Endodermal cell (in vitro differentiated cells): ENCODE measurements around the gene IL1RAPL2. TPM values are rescaled to one million over a fixed set of nuclear protein-coding genes. Genes with fewer than 3 reads are reported as not detected.

Experiments
- DNase-seq: peaks from one replicate; pipeline ENCODE4 v3.0.0-alpha.2; 2017
- H3K27ac ChIP-seq: 2 replicates; pipeline ENCODE4 v1.5.1; 2013; ENCODE audit warnings: mild to moderate bottlenecking, low read depth, low read length, moderate library complexity
- H3K27me3 ChIP-seq: 2 replicates; pipeline ENCODE4 v1.6.1; 2013; ENCODE audit warnings: mild to moderate bottlenecking, low read length, moderate library complexity; ENCODE audit not compliant: insufficient read depth, control insufficient read depth, poor library complexity, severe bottlenecking
- H3K36me3 ChIP-seq: 2 replicates; pipeline ENCODE4 v1.7.0; 2013; ENCODE audit warnings: mild to moderate bottlenecking, low read length, moderate library complexity; ENCODE audit not compliant: control insufficient read depth, insufficient read depth
- H3K4me1 ChIP-seq: one replicate; pipeline ENCODE4 v1.7.0; 2013; ENCODE audit warnings: low read length; ENCODE audit not compliant: control insufficient read depth, insufficient read depth
- H3K4me3 ChIP-seq: 2 replicates; pipeline ENCODE4 v1.5.1; 2013; ENCODE audit warnings: mild to moderate bottlenecking, low read length, moderate library complexity
- H3K9ac ChIP-seq: 2 replicates; pipeline ENCODE4 v1.6.1; 2013; ENCODE audit warnings: mild to moderate bottlenecking, low read length, moderate library complexity; ENCODE audit not compliant: poor library complexity, severe bottlenecking; ENCODE audit errors: extremely low read depth
- H3K9me3 ChIP-seq: 2 replicates; pipeline ENCODE4 v1.6.1; 2013; ENCODE audit warnings: mild to moderate bottlenecking, low read length, moderate library complexity; ENCODE audit not compliant: control insufficient read depth
- H3K27ac Mint-ChIP-seq: 2 replicates; pipeline ENCODE4 v1.8.0; 2020; ENCODE audit warnings: mixed read lengths
- H3K27me3 Mint-ChIP-seq: 2 replicates; pipeline ENCODE4 v1.8.0; 2021; ENCODE audit warnings: mild to moderate bottlenecking, mixed read lengths; ENCODE audit not compliant: insufficient read depth
- H3K36me3 Mint-ChIP-seq: 2 replicates; pipeline ENCODE4 v1.8.0; 2020; ENCODE audit warnings: low read depth, mixed read lengths
- H3K4me1 Mint-ChIP-seq: 2 replicates; pipeline ENCODE4 v1.8.0; 2020; ENCODE audit warnings: mixed read lengths
- H3K4me3 Mint-ChIP-seq: 2 replicates; pipeline ENCODE4 v1.8.0; 2020; ENCODE audit warnings: mild to moderate bottlenecking, moderate library complexity, mixed read lengths
- H3K9me3 Mint-ChIP-seq: 2 replicates; pipeline ENCODE4 v1.8.0; 2020; ENCODE audit warnings: mild to moderate bottlenecking, mixed read lengths
- CTCF ChIP-seq: fragments of 200-600 bp; sonication (generic); conservative IDR thresholded peaks from 2 replicates; pipeline ENCODE4 v1.5.0; 2021; ENCODE audit warnings: antibody characterized with exemption, mild to moderate bottlenecking
- WGBS, 2 experiments: methylation state at CpG; one replicate each; pipeline versions ENCODE4 v1.1.5 to v1.1.7; 2013; ENCODE audit warnings: missing lambda C conversion rate in 2 of 2, mixed read lengths in 1 of 2; ENCODE audit not compliant: insufficient coverage in 1 of 2, insufficient read length in 1 of 2; 5-methylcytosine and 5-hydroxymethylcytosine counted together
- total RNA-seq, 2 donors: library from RNA; stranded (reverse); fragmentation: NEBNext Ultra II Directional in 1 of 2; extraction: Animal tissue kit (Norgen Biotek cat#: 25700) in 1 of 2; gene quantifications; 2 replicates in 1 of 2; 3 replicates in 1 of 2; pipeline ENCODE4 v1.2.1, GENCODE V29; 2021

IL1RAPL2 gene
- total RNA-seq, 2 donors from 2014 or later: 0.13 TPM; not detected in 1

GRCh38 chrX:105211066-105211575, 645.1 kb downstream of the IL1RAPL2 start:
- peaks cover 2% of the 10 kb centered on the region for H3K27me3 Mint-ChIP-seq
- no peaks in the 10 kb centered on the region for H3K36me3 Mint-ChIP-seq
- no peaks in the 10 kb centered on the region for H3K9me3 ChIP-seq
- no peaks in the 10 kb centered on the region for H3K27me3 ChIP-seq
- no peak overlapping the region for H3K27ac ChIP-seq
- no peak overlapping the region for H3K27ac Mint-ChIP-seq
- H3K4me3 ChIP-seq: no peak overlapping the region
- H3K4me1 Mint-ChIP-seq: no peaks in the 10 kb centered on the region
- no peak overlapping the region for H3K4me3 Mint-ChIP-seq
- H3K9ac ChIP-seq: no peak overlapping the region
- WGBS, 2 experiments: 92% methylated on average over 3 of the region's 3 CpGs; no CpG with 5 or more reads in 1 of the 2 experiments
- no peak for TF ChIP-seq CTCF
- no peak for DNase-seq
- H3K9me3 Mint-ChIP-seq: peaks cover 44% of the 10 kb centered on the region
- H3K4me1 ChIP-seq: no peaks in the 10 kb centered on the region
- H3K36me3 ChIP-seq: no peaks in the 10 kb centered on the region

GRCh38 chrX:105219454-105220401, 653.7 kb downstream of the IL1RAPL2 start:
- Histone ChIP-seq H3K27me3 (no peaks in the 10 kb centered on the region), H3K4me1 (no peaks in the 10 kb centered on the region), H3K4me3 (no peak overlapping the region), H3K36me3 (no peaks in the 10 kb centered on the region), H3K27ac (no peak overlapping the region), H3K9me3 (no peaks in the 10 kb centered on the region), H3K9ac (no peak overlapping the region)
- 95% methylated on average over 25 of the region's 26 CpGs; no CpG with 5 or more reads in 1 of the 2 experiments for WGBS, 2 experiments
- Mint-ChIP-seq H3K4me1 (no peaks in the 10 kb centered on the region), H3K36me3 (no peaks in the 10 kb centered on the region), H3K27ac (no peak overlapping the region), H3K9me3 (peaks cover 71% of the 10 kb centered on the region), H3K27me3 (peaks cover 2% of the 10 kb centered on the region), H3K4me3 (no peak overlapping the region)
- DNase-seq: no peak
- no peak for TF ChIP-seq CTCF

- H3K9ac ChIP-seq: no peak within 1 kb of the TSS
- no peaks in the 10 kb centered on the region for H3K27me3 ChIP-seq
- H3K9me3 Mint-ChIP-seq: peaks cover 65% of the 10 kb centered on the region
- H3K36me3 ChIP-seq: no peaks in the 10 kb centered on the region
- H3K9me3 ChIP-seq: no peaks in the 10 kb centered on the region
- H3K27me3 Mint-ChIP-seq: no peaks in the 10 kb centered on the region
- no peak within 1 kb of the TSS for H3K4me3 Mint-ChIP-seq
- DNase-seq: no peak
- no peak for TF ChIP-seq CTCF
- H3K27ac Mint-ChIP-seq: no peak within 1 kb of the TSS
- no peaks in the 10 kb centered on the region for H3K4me1 Mint-ChIP-seq
- 89% methylated on average over 5 of the region's 7 CpGs; no CpG with 5 or more reads in 1 of the 2 experiments for WGBS, 2 experiments
- no peak within 1 kb of the TSS for H3K4me3 ChIP-seq
- no peak within 1 kb of the TSS for H3K27ac ChIP-seq
- H3K36me3 Mint-ChIP-seq: no peaks in the 10 kb centered on the region
- H3K4me1 ChIP-seq: no peaks in the 10 kb centered on the region
These were observed 654.6 kb downstream of the IL1RAPL2 start, which contains the start of gene TEX13A for GRCh38 chrX:105220636-105221035. Gene TEX13A (minus strand): TSS chrX:105220694. CDS start chrX:105220397, 297 bp downstream.
